NT2/D1 (cell line): ENCODE data around the gene KCNE2.

Experiments
- YY1 ChIP-seq: IDR thresholded peaks from 2 replicates; pipeline ENCODE4 v1.6.1; 2011; ENCODE audit not compliant: insufficient read length, insufficient read depth
- ZNF274 ChIP-seq: IDR thresholded peaks from 2 replicates; pipeline ENCODE4 v1.6.1; 2011; ENCODE audit warnings: mild to moderate bottlenecking, low read depth, low read length

- no peak for TF ChIP-seq YY1
- TF ChIP-seq ZNF274: no peak
Observed at GRCh38 chr21:34319585-34319984, 44.2 kb upstream of the KCNE2 start.
